GM12874 (cell line): ENCODE results near the gene ADCY6.

Source experiments
- TF ChIP-seq, protein P1 (sequence below): IDR thresholded peaks from 2 replicates; pipeline ENCODE4 v1.5.1; 2011; ENCODE audit warnings: low read depth, mild to moderate bottlenecking, control low read depth, low read length, moderate library complexity; ENCODE audit not compliant: insufficient read depth

The ADCY6 gene

DNA sequence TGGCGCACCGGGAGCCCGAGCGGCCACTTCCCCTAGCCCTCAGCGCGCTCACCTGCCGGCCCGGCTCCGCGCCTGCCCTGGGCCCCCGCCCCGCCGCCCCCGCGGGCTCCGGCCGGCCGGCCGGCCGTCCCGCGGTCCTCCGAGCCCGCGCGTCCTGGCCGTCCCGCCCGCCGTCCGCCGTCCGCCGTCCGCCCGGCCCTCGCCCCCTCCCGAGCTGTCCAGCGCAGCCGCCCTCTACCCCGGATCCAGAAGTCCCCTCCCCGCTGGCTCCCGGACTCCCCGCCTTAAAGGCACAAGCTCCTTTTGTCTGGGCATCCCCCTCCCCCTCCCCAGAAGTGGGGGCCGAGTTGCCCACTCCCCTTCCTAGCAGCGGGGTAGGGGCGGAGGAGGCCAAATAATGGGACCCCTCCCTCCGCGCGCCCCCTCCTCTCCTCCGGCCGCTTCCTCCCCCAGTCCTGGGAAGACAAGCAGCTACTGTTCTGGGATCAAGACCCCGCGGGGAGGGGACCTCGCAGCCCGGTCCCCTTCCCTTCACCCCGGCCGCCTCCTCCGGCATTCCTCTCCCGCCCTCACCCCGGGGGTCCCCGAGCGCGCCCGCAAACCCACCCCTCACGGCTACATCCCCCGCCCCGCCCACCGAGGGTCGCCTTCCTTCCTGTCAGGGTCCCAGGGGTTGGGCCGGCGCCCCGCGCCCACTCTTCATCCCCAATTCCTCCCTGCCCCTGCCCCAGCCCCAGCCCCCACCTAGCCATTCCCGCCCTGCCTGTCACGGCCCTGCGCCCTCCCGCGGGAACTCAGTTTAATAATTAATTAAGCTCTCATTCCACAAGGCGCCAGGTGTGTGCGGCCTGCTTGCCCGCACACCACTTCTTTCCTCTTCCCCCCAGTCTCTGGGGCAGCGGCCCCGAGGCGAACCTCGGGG, at the start of gene ADCY6:
ADCY6 (minus strand) TSS at position 236 of the 922 bp plus-strand sequence. CDS start 5,655 bp downstream, outside the sequence.
- TF ChIP-seq, protein P1, sequence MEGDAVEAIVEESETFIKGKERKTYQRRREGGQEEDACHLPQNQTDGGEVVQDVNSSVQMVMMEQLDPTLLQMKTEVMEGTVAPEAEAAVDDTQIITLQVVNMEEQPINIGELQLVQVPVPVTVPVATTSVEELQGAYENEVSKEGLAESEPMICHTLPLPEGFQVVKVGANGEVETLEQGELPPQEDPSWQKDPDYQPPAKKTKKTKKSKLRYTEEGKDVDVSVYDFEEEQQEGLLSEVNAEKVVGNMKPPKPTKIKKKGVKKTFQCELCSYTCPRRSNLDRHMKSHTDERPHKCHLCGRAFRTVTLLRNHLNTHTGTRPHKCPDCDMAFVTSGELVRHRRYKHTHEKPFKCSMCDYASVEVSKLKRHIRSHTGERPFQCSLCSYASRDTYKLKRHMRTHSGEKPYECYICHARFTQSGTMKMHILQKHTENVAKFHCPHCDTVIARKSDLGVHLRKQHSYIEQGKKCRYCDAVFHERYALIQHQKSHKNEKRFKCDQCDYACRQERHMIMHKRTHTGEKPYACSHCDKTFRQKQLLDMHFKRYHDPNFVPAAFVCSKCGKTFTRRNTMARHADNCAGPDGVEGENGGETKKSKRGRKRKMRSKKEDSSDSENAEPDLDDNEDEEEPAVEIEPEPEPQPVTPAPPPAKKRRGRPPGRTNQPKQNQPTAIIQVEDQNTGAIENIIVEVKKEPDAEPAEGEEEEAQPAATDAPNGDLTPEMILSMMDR = no peak

GRCh38 chr12:48838048-48838447, 49.2 kb upstream of the ADCY6 start:
- TF ChIP-seq, protein P1 = no peak

DNA sequence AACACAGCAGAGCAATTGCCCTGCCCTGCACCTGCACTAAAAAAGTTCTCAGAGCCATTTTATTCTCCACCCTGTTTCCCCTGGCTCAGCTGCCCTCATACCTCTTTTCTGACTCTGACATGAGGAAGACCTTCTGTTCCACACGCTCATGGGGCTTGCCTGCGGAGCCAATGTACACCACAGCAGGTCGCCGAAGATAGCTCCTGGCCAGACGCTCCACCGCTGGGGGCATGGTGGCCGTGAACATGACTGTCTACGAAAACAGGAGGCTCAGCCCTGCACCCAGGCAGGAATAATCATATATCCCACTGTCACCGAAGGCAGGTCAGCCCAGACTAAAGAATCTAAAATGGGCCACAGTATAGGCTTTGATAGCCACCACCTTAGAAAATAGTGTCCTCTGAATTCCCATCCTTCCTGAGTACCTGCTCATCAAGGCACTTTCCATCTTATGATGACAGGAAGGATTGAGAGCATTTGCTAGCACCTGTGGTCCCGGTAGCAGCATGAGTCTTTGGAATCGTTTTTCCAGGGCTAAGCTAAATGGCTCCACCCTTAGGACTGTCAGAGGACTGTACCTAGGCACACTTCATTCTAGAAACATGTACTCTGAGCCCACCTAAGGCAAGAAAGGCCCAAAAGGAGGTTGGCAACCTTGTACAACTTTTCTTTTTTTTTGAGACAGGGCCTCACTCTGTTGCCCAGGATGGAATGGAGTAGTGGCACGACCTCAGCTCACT, 43.6 kb upstream of the ADCY6 start:
- TF ChIP-seq, protein P1 = no peak

GRCh38 chr12:48831257-48831656, 42.4 kb upstream of the ADCY6 start:
- TF ChIP-seq, protein P1 = no peak

DNA sequence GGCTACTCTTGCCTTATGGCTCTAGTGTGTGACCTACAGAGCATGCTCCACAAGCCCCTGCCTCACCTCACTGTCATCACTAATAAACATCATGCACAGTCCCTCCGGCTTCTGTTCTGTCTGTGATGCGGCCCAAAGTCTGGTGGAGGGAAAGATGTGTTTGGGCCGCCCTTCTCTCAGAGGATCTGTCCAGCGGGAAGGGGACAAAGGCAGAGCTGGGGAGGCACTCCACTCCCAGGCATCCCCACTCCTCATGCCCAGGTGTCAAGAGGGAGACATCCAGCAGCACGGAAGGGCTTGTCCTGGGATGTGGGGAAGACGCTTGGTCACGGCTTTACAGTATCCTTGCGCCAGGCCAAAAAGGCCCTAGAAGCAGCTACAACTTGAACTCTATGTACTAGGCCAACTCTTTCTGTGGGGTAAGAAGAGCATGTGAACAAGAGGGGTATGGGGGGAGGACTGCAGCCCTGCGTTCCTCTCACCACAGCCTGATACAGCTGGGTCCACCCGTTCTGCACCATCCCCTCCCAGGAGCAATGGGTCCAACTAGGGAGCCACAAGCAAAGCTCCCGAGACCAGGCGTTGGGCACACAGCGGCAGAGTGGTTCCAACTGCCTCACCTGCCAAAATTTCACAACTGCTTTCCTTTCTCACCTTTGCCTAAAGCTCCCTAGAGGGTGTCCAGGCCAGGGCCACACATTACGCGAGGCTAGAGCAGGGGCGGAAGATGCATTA, 40.1 kb upstream of the ADCY6 start:
- TF ChIP-seq, protein P1 = no peak

DNA sequence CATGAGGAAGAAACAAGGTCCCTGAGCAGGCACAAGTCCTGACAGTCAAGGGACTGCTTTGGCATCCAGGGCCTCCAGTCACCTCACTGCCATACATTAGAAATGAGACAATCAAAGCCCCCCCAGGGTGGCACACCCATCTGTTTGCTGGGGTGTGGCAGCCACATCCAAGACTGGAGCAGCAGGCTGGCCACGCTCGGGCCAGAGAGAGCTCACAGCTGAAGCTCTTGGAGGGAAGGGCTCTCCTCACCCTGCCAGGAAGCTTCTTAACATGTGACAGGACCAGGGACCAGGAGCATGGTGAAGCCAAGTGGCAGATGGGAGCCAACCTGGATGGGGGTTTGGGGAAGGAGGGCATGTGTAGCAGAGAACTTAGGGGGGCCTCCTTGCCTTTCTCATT, 39.4 kb upstream of the ADCY6 start:
- TF ChIP-seq, protein P1 = no peak
